ENCODE results near the gene PXT1.
"Not testable (repeated sequence)": the region's sequence is repeated elsewhere in the genome, so short reads cannot be mapped to it uniquely, and the experiment has no call there.

PXT1 gene

DNA sequence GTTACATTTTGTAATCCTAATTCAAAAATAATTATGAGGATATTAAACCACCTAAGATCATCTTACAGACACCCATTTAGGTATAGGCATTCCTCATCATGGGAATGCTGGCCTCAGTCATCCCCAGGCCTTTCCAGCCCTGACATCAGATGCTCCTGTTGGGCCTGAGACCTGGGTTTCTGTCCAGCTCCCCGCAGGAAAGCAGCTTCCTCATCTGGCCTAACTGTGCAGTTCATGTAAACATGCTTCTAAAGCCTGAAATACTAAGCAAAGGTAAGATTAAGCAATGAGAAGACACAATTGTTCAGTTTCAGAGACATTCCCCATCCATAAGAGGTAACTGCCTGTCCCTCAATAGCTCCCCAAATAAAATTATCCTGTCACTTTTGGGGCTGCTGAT, 74.2 kb downstream of the PXT1 start:
- DNase-seq: no peak

- no peak for DNase-seq
Measured at GRCh38 chr6:36367743-36368142, 74.9 kb downstream of the PXT1 start.

GRCh38 chr6:36364669-36365479, 77.8 kb downstream of the PXT1 start:
- no peak for DNase-seq

- DNase-seq: not testable (repeated sequence)
Measured at GRCh38 chr6:36364061-36364635, 78.5 kb downstream of the PXT1 start.

DNA sequence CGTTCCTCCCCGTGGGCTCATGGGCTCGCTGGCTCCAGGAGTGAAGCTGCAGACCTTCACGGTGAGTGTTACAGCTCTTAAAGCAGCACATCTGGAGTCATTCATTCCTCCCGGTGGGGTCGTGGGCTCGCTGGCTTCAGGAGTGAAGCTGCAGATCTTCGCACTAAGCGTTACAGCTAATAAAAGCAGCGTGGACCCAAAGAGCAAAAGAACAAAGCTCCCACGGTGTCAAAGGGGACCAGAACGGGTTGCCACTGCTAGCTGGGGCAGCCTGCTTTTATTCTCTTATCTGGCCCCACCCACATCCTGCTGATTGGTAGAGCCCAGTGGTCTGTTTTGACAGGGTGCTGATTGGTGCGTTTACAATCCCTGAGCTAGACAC, 79.3 kb downstream of the PXT1 start:
- not testable (repeated sequence) for DNase-seq

- DNase-seq: no peak
Measured at GRCh38 chr6:36362551-36363370, 79.9 kb downstream of the PXT1 start.

DNA sequence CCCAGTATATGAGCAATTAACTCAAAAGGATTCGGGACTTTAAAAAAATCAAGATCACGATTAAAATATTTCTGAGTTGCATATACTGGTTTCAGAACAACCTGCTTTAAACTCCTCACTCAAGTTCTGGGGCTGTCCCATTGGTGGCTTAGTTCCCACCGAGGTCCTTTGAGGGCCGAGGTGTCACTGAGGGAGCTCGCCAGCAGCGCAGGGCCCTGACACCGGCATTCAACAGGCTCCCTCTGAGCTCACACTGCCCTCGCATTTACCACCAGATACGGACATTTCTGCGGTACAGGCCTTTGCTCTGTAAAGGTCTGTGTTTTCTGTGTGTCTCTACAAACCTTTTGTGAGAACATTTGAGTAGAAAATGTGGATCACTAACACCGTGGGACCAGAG, 81.6 kb downstream of the PXT1 start:
- DNase-seq: no peak

DNA sequence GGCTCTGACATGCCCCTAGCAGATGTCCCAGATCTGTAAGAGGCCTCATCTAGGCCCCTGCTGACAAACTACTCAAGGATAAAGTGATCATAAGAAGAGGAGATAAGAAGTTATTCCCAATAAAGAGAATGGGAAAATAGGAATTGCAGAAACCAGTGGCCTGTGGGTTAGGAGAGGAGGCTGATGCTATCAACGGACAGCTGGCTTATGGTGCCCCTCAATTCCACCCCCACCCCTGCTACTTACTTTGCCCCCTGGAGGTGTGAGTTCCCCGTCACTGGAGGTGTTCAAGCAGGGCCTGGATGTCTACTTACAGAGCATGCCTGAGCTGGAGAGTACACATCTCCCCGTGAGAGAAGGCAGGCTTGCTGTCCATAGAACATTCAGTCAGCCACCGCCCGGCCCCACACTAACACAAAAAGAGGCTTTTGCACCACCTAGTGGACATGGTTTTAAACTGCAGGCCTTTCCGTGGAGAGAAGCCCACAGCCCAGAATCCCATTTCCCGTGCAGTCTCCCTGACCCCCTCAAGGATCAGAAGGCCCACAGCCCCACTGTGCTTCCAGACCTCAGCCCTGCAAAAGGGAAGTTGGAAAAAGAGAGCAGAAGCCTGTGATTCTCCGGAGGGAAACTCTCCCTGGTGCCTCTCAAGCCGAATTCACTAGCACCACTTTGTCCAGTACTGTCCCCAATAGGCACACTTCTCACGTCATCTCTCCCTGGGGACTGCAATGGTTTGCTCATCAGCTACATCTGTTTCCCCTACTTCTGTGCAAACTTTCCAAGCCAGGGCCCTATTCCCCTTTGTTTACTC, 82.2 kb downstream of the PXT1 start:
- peak; percentile 39 for DNase-seq

- no peak for DNase-seq
Measured at GRCh38 chr6:36358226-36358915, 84.3 kb downstream of the PXT1 start.

- no peak for DNase-seq
Measured at GRCh38 chr6:36357872-36358225, 84.8 kb downstream of the PXT1 start.

- DNase-seq: no peak
Measured at GRCh38 chr6:36355819-36356218, 86.8 kb downstream of the PXT1 start.

- DNase-seq: no peak
Measured at GRCh38 chr6:36353411-36353915, 89.2 kb downstream of the PXT1 start.

- DNase-seq: no peak
Measured at GRCh38 chr6:36352477-36353157, 90.0 kb downstream of the PXT1 start.

DNA sequence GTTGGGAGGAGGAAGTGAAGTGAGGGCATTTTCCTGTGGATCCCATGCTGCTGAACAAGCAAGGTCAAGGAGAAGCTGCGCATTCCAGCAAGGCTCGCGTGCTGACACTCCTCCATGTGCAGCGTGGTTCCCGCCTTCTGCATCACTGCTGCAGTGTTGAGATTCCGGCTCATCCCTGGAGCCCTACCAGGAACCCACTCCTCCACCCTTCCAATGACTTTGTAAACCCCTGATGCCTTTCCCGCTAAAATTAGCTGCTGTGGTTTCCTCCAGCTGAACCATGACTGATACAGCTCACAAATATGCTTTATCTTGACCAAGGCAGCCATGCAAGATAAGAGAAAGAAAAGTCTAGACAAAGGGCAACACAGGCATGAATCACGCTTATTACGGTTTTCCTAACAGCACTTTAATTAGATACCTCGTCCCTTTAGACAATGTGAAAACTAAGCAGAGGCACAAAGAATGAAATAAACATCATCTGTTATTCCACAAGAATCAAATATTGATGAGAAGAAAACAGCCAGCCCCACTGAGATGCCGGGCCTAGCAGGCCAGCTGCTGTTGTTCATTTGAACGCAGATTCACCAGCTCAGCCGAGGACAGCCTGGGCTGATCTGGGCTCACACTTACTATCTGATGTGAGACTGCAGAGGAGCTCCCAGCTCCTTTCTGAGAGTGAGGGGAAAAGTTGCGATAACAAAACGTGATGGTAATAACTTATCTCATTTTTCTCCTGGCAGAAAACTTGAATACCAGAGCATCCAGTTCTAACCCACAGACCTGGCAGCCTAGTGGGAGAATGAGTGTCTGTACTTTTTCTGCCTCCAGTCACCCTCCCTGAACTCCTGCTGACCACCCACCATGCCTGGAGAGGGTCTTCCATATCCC, 91.7 kb downstream of the PXT1 start:
- DNase-seq: no peak

DNA sequence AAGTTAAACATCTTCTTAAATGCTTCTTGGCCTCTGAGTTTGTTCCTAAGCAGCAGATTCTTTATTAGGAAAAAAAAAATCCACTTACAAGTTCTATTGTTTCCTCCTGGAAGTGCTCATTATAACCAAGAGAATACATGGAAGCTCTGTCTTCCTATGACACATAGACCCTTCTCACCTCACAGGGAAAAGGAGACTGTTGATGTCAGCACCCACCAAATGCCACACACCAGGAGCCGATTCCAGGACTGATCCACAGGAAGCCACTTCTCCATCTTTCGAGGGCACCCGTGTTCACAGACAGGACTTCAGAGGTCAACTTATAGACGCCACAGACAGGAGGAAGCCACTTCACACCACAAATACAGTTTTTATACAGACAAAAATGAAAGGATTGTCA, 92.6 kb downstream of the PXT1 start:
- no peak for DNase-seq

GRCh38 chr6:36349240-36349639, 93.4 kb downstream of the PXT1 start:
- no peak for DNase-seq

DNA sequence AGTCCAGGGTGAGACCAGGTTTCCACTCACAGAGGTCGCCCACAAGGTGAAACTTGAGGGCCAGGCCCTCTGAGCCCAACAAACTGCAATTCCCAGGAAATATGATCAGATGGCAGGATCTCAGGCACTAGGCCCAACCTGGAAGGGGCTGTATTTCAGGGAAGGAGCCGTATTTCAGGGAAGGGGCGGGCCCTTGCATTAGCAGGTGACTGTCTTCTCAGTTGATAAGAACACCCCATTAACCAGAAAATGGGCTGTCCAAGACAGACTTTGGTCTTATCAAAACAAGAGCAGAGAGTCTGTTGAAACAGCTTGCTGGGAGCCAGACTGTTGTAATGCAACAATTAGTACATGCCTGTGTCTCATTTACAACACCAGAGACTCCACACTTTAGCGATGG, 95.0 kb downstream of the PXT1 start:
- no peak for DNase-seq

GRCh38 chr6:36346486-36347273, 96.0 kb downstream of the PXT1 start:
- DNase-seq: no peak

- no peak for DNase-seq
Measured at GRCh38 chr6:36345681-36346466, 96.8 kb downstream of the PXT1 start.
